Measurements from ENCODE around the gene FGD6. TPM values are rescaled to one million over a fixed set of nuclear protein-coding genes. Genes with fewer than 3 reads are reported as not detected.

The FGD6 gene
- total RNA-seq, 1 donor from 2014 or later, result 11.9 TPM

GRCh38 chr12:95231190-95231589, 13.9 kb upstream of the FGD6 start:
- H3K4me3 Mint-ChIP-seq (ENCODE audit: unreplicated experiment), result no peak overlapping the region
- H3K27me3 Mint-ChIP-seq (ENCODE audit: unreplicated experiment), result no peaks in the 10 kb centered on the region
- peaks cover 6% of the 10 kb centered on the region for H3K36me3 Mint-ChIP-seq (ENCODE audit: unreplicated experiment)
- H3K27ac Mint-ChIP-seq (ENCODE audit: unreplicated experiment), result peak overlapping the region; percentile 54
- no peak for TF ChIP-seq CTCF (IDR thresholded peaks at IDR 0.05)
- H3K4me1 Mint-ChIP-seq (ENCODE audit: unreplicated experiment), result peaks cover 38% of the 10 kb centered on the region
- no peak for DNase-seq (ENCODE audit: extremely low spot score, unreplicated experiment)
- no peaks in the 10 kb centered on the region for H3K9me3 Mint-ChIP-seq (ENCODE audit: unreplicated experiment)

- TF ChIP-seq CTCF (IDR thresholded peaks at IDR 0.05), result no peak
- H3K9me3 Mint-ChIP-seq (ENCODE audit: unreplicated experiment), result no peaks in the 10 kb centered on the region
- H3K4me1 Mint-ChIP-seq (ENCODE audit: unreplicated experiment), result peaks cover 38% of the 10 kb centered on the region
- no peak for DNase-seq (ENCODE audit: extremely low spot score, unreplicated experiment)
- H3K27me3 Mint-ChIP-seq (ENCODE audit: unreplicated experiment), result no peaks in the 10 kb centered on the region
- no peak overlapping the region for H3K4me3 Mint-ChIP-seq (ENCODE audit: unreplicated experiment)
- peaks cover 10% of the 10 kb centered on the region for H3K36me3 Mint-ChIP-seq (ENCODE audit: unreplicated experiment)
- H3K27ac Mint-ChIP-seq (ENCODE audit: unreplicated experiment), result no peak overlapping the region
Observed at GRCh38 chr12:95230313-95230712, 13.0 kb upstream of the FGD6 start.

- H3K27ac Mint-ChIP-seq (ENCODE audit: unreplicated experiment), result no peak overlapping the region
- no peak overlapping the region for H3K4me3 Mint-ChIP-seq (ENCODE audit: unreplicated experiment)
- no peak for TF ChIP-seq CTCF (IDR thresholded peaks at IDR 0.05)
- H3K9me3 Mint-ChIP-seq (ENCODE audit: unreplicated experiment), result no peaks in the 10 kb centered on the region
- H3K4me1 Mint-ChIP-seq (ENCODE audit: unreplicated experiment), result peaks cover 42% of the 10 kb centered on the region
- no peaks in the 10 kb centered on the region for H3K27me3 Mint-ChIP-seq (ENCODE audit: unreplicated experiment)
- DNase-seq (ENCODE audit: extremely low spot score, unreplicated experiment), result no peak
- peaks cover 14% of the 10 kb centered on the region for H3K36me3 Mint-ChIP-seq (ENCODE audit: unreplicated experiment)
Observed at GRCh38 chr12:95229636-95230035, 12.4 kb upstream of the FGD6 start.

GRCh38 chr12:95228617-95229016, 11.3 kb upstream of the FGD6 start:
- DNase-seq (ENCODE audit: extremely low spot score, unreplicated experiment), result no peak
- Mint-ChIP-seq H3K27ac (ENCODE audit: unreplicated experiment) (no peak overlapping the region), H3K4me3 (ENCODE audit: unreplicated experiment) (no peak overlapping the region), H3K27me3 (ENCODE audit: unreplicated experiment) (no peaks in the 10 kb centered on the region), H3K9me3 (ENCODE audit: unreplicated experiment) (no peaks in the 10 kb centered on the region), H3K36me3 (ENCODE audit: unreplicated experiment) (peaks cover 16% of the 10 kb centered on the region), H3K4me1 (ENCODE audit: unreplicated experiment) (peaks cover 48% of the 10 kb centered on the region)
- TF ChIP-seq CTCF (IDR thresholded peaks at IDR 0.05), result no peak

- DNase-seq (ENCODE audit: extremely low spot score, unreplicated experiment), result no peak
- Mint-ChIP-seq H3K36me3 (ENCODE audit: unreplicated experiment) (peaks cover 16% of the 10 kb centered on the region), H3K27me3 (ENCODE audit: unreplicated experiment) (no peaks in the 10 kb centered on the region), H3K4me1 (ENCODE audit: unreplicated experiment) (peaks cover 46% of the 10 kb centered on the region), H3K9me3 (ENCODE audit: unreplicated experiment) (no peaks in the 10 kb centered on the region), H3K4me3 (ENCODE audit: unreplicated experiment) (no peak overlapping the region), H3K27ac (ENCODE audit: unreplicated experiment) (no peak overlapping the region)
- TF ChIP-seq CTCF (IDR thresholded peaks at IDR 0.05), result no peak
Observed at GRCh38 chr12:95227818-95228356, 10.6 kb upstream of the FGD6 start.
